Measurements from ENCODE around the gene ACSM3.

DNA sequence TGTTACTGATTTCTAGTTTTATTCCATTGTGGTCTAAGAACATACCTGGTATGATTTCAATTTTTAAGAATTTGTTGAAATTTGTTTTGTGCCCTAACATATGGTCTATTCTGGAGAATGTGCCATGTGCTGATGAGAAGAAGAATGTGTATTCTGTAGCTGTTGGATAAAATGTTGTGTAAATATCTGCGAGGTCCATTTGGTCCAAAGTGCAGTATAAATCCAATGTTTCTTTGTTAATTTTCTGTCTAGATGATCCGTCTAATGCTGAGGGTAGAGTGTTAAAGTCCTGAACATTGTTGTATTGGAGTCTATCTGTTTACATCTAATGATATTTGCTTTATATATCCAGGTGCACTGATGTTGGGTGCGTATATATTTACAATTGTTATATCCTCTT is 9.9 kb downstream of the ACSM3 start:
- TF ChIP-seq, protein P1, sequence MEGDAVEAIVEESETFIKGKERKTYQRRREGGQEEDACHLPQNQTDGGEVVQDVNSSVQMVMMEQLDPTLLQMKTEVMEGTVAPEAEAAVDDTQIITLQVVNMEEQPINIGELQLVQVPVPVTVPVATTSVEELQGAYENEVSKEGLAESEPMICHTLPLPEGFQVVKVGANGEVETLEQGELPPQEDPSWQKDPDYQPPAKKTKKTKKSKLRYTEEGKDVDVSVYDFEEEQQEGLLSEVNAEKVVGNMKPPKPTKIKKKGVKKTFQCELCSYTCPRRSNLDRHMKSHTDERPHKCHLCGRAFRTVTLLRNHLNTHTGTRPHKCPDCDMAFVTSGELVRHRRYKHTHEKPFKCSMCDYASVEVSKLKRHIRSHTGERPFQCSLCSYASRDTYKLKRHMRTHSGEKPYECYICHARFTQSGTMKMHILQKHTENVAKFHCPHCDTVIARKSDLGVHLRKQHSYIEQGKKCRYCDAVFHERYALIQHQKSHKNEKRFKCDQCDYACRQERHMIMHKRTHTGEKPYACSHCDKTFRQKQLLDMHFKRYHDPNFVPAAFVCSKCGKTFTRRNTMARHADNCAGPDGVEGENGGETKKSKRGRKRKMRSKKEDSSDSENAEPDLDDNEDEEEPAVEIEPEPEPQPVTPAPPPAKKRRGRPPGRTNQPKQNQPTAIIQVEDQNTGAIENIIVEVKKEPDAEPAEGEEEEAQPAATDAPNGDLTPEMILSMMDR (IDR thresholded peaks at IDR 0.05) = no peak
- TF ChIP-seq CEBPB (IDR thresholded peaks at IDR 0.05) = no peak
- TF ChIP-seq, protein P2, sequence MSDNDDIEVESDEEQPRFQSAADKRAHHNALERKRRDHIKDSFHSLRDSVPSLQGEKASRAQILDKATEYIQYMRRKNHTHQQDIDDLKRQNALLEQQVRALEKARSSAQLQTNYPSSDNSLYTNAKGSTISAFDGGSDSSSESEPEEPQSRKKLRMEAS (IDR thresholded peaks at IDR 0.05) = no peak
- no peak for TF ChIP-seq MAZ (IDR thresholded peaks at IDR 0.05; ENCODE audit: borderline replicate concordance, low read depth, low read length)
- TF ChIP-seq NR3C1 (IDR thresholded peaks at IDR 0.05) = no peak
- TF ChIP-seq POLR2A (IDR thresholded peaks at IDR 0.05; ENCODE audit: low read length) = no peak
- TF ChIP-seq, protein P3, sequence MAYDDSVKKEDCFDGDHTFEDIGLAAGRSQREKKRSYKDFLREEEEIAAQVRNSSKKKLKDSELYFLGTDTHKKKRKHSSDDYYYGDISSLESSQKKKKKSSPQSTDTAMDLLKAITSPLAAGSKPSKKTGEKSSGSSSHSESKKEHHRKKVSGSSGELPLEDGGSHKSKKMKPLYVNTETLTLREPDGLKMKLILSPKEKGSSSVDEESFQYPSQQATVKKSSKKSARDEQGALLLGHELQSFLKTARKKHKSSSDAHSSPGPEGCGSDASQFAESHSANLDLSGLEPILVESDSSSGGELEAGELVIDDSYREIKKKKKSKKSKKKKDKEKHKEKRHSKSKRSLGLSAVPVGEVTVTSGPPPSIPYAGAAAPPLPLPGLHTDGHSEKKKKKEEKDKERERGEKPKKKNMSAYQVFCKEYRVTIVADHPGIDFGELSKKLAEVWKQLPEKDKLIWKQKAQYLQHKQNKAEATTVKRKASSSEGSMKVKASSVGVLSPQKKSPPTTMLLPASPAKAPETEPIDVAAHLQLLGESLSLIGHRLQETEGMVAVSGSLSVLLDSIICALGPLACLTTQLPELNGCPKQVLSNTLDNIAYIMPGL (CRISPR knock-in tag; IDR thresholded peaks at IDR 0.05; ENCODE audit: borderline replicate concordance) = no peak
- TF ChIP-seq EHMT2 (IDR thresholded peaks at IDR 0.05; ENCODE audit: low read depth) = no peak
- TF ChIP-seq RFX5 (IDR thresholded peaks at IDR 0.05) = no peak
- TF ChIP-seq JUN (IDR thresholded peaks at IDR 0.05) = no peak
- TF ChIP-seq, protein P4, sequence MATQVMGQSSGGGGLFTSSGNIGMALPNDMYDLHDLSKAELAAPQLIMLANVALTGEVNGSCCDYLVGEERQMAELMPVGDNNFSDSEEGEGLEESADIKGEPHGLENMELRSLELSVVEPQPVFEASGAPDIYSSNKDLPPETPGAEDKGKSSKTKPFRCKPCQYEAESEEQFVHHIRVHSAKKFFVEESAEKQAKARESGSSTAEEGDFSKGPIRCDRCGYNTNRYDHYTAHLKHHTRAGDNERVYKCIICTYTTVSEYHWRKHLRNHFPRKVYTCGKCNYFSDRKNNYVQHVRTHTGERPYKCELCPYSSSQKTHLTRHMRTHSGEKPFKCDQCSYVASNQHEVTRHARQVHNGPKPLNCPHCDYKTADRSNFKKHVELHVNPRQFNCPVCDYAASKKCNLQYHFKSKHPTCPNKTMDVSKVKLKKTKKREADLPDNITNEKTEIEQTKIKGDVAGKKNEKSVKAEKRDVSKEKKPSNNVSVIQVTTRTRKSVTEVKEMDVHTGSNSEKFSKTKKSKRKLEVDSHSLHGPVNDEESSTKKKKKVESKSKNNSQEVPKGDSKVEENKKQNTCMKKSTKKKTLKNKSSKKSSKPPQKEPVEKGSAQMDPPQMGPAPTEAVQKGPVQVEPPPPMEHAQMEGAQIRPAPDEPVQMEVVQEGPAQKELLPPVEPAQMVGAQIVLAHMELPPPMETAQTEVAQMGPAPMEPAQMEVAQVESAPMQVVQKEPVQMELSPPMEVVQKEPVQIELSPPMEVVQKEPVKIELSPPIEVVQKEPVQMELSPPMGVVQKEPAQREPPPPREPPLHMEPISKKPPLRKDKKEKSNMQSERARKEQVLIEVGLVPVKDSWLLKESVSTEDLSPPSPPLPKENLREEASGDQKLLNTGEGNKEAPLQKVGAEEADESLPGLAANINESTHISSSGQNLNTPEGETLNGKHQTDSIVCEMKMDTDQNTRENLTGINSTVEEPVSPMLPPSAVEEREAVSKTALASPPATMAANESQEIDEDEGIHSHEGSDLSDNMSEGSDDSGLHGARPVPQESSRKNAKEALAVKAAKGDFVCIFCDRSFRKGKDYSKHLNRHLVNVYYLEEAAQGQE (IDR thresholded peaks at IDR 0.05) = no peak
- no peak for TF ChIP-seq ESRRA (IDR thresholded peaks at IDR 0.05; ENCODE audit: borderline replicate concordance, low read length)
- no peak for TF ChIP-seq EP300 (IDR thresholded peaks at IDR 0.05)

All from A549 (cell line).